IPS DF 6.9 (cell line): Measurements from ENCODE around the gene SCARB1.

Source experiments
- DNase-seq: peaks from one replicate; pipeline ENCODE4 v3.0.0-alpha.2; 2013; ENCODE audit warnings: low read depth, low spot score
- H3K27ac ChIP-seq: one replicate; pipeline ENCODE4 v1.5.1; 2013; ENCODE audit warnings: low read length, control low read depth
- H3K27me3 ChIP-seq: 2 replicates; pipeline ENCODE4 v1.6.1; 2013; ENCODE audit warnings: mild to moderate bottlenecking, low read length; ENCODE audit not compliant: control insufficient read depth, insufficient read depth
- H3K36me3 ChIP-seq: 2 replicates; pipeline ENCODE4 v1.6.1; 2013; ENCODE audit warnings: low read length; ENCODE audit not compliant: control insufficient read depth, insufficient read depth
- H3K4me1 ChIP-seq: 2 replicates; pipeline ENCODE4 v1.6.1; 2013; ENCODE audit warnings: low read length; ENCODE audit not compliant: control insufficient read depth, insufficient read depth
- H3K4me3 ChIP-seq: 2 replicates; pipeline ENCODE4 v1.5.1; 2013; ENCODE audit warnings: mild to moderate bottlenecking, low read length
- H3K9me3 ChIP-seq: 2 replicates; pipeline ENCODE4 v1.6.1; 2013; ENCODE audit warnings: low read length, inconsistent platforms; ENCODE audit not compliant: control insufficient read depth, insufficient read depth
- WGBS: extraction: QIAGEN DNeasy Blood & Tissue Kit; methylation state at CpG from one replicate; pipeline ENCODE4 v1.1.7; 2013; ENCODE audit warnings: mixed read lengths, missing lambda C conversion rate; ENCODE audit not compliant: insufficient read length, insufficient coverage; 5-methylcytosine and 5-hydroxymethylcytosine counted together

SCARB1 gene

GRCh38 chr12:124829008-124829707 is 34.5 kb downstream of the SCARB1 start:
- Histone ChIP-seq H3K4me1 (peaks cover 3% of the 10 kb centered on the region; the same call in 1 of the 2 replicates), H3K27me3 (no peaks in the 10 kb centered on the region), H3K4me3 (no peak overlapping the region), H3K27ac (no peak overlapping the region), H3K9me3 (no peaks in the 10 kb centered on the region), H3K36me3 (no peaks in the 10 kb centered on the region)
- no CpG with 5 or more reads among the region's 9 CpGs for WGBS
- DNase-seq, result no peak

GRCh38 chr12:124828264-124829007 is 35.2 kb downstream of the SCARB1 start:
- Histone ChIP-seq H3K4me1 (peaks cover 5% of the 10 kb centered on the region), H3K27ac (no peak overlapping the region), H3K27me3 (no peaks in the 10 kb centered on the region), H3K36me3 (no peaks in the 10 kb centered on the region), H3K9me3 (no peaks in the 10 kb centered on the region), H3K4me3 (no peak overlapping the region)
- WGBS, result no CpG with 5 or more reads among the region's 18 CpGs
- no peak for DNase-seq

- DNase-seq, result no peak
- Histone ChIP-seq H3K27me3 (no peaks in the 10 kb centered on the region), H3K4me3 (no peak overlapping the region), H3K27ac (no peak overlapping the region), H3K36me3 (no peaks in the 10 kb centered on the region), H3K4me1 (peaks cover 7% of the 10 kb centered on the region), H3K9me3 (no peaks in the 10 kb centered on the region)
- no CpG with 5 or more reads among the region's 15 CpGs for WGBS
Observed at GRCh38 chr12:124827588-124828184, 36.0 kb downstream of the SCARB1 start.

GRCh38 chr12:124824195-124824594 is 39.5 kb downstream of the SCARB1 start:
- Histone ChIP-seq H3K27me3 (no peaks in the 10 kb centered on the region), H3K4me1 (peaks cover 7% of the 10 kb centered on the region), H3K4me3 (no peak overlapping the region), H3K9me3 (no peaks in the 10 kb centered on the region), H3K36me3 (no peaks in the 10 kb centered on the region), H3K27ac (no peak overlapping the region)
- no peak for DNase-seq
- no CpG with 5 or more reads among the region's 8 CpGs for WGBS

- no CpG with 5 or more reads among the region's 16 CpGs for WGBS
- no peak for DNase-seq
- Histone ChIP-seq H3K4me3 (no peak overlapping the region), H3K4me1 (peaks cover 7% of the 10 kb centered on the region), H3K27ac (no peak overlapping the region), H3K36me3 (no peaks in the 10 kb centered on the region), H3K27me3 (no peaks in the 10 kb centered on the region), H3K9me3 (no peaks in the 10 kb centered on the region)
Observed at GRCh38 chr12:124823272-124823970, 40.2 kb downstream of the SCARB1 start.

- no peak overlapping the region for H3K4me3 ChIP-seq
- DNase-seq, result no peak
- no peaks in the 10 kb centered on the region for H3K27me3 ChIP-seq
- no peak overlapping the region for H3K27ac ChIP-seq
- no CpG with 5 or more reads among the region's 6 CpGs for WGBS
- peaks cover 7% of the 10 kb centered on the region for H3K4me1 ChIP-seq
- no peaks in the 10 kb centered on the region for H3K9me3 ChIP-seq
- H3K36me3 ChIP-seq, result no peaks in the 10 kb centered on the region
Observed at GRCh38 chr12:124822218-124822617, 41.4 kb downstream of the SCARB1 start.

GRCh38 chr12:124821252-124822200 is 42.1 kb downstream of the SCARB1 start:
- Histone ChIP-seq H3K4me3 (no peak overlapping the region), H3K36me3 (no peaks in the 10 kb centered on the region), H3K27me3 (no peaks in the 10 kb centered on the region), H3K9me3 (no peaks in the 10 kb centered on the region), H3K27ac (no peak overlapping the region), H3K4me1 (peaks cover 7% of the 10 kb centered on the region)
- WGBS, result no CpG with 5 or more reads among the region's 16 CpGs
- DNase-seq, result no peak

GRCh38 chr12:124820199-124820598 is 43.5 kb downstream of the SCARB1 start:
- DNase-seq, result no peak
- Histone ChIP-seq H3K4me1 (peaks cover 7% of the 10 kb centered on the region), H3K27ac (no peak overlapping the region), H3K4me3 (no peak overlapping the region), H3K27me3 (no peaks in the 10 kb centered on the region), H3K36me3 (0 out of 2 replicates have a peak, but pooled peaks cover 3% of the 10 kb centered on the region), H3K9me3 (no peaks in the 10 kb centered on the region)
- no CpG with 5 or more reads among the region's 9 CpGs for WGBS

- Histone ChIP-seq H3K9me3 (no peaks in the 10 kb centered on the region), H3K27ac (no peak overlapping the region), H3K4me3 (no peak overlapping the region), H3K27me3 (no peaks in the 10 kb centered on the region), H3K36me3 (0 out of 2 replicates have a peak, but pooled peaks cover 7% of the 10 kb centered on the region), H3K4me1 (peaks cover 6% of the 10 kb centered on the region)
- no peak for DNase-seq
- WGBS, result no CpG with 5 or more reads among the region's 10 CpGs
Observed at GRCh38 chr12:124819525-124819924, 44.1 kb downstream of the SCARB1 start.
